Hematopoietic multipotent progenitor cell treated with erythropoietin and hydrocortisone succinate and interleukin-3 and kit ligand, for 6 days (in vitro differentiated cells): ENCODE measurements around the gene SLCO2B1.

Experiments
- DNase-seq: peaks from one replicate; pipeline ENCODE4 v3.0.0-alpha.2; 2015

The SLCO2B1 gene

DNA sequence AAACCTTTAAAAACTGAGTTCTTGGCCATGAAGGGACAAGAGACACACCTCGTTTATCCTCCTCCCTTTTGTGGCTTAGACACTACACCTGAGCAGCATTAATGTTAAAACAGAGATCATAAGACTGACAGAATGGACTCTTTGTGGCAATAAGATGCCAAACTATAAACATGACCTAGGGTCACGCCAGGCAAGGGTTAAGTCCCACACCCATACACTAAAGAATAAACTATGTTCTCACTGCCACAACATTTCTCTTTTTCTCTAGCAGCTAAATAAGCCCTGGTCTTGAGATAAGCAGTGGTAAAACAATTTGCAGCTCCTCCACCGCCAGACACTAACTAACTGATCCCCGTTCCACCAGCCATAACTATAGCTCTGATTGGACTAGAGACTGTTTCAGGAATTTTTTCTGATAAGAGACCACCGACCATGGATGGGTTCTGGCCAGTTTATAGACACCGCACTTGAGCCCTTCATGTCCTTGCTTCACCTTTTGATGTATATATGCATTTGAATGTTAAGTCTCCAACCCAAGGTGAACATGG lies 4.9 kb upstream of the SLCO2B1 start:
- no peak for DNase-seq

GRCh38 chr11:75146711-75147110 lies 4.2 kb upstream of the SLCO2B1 start:
- DNase-seq = no peak

- DNase-seq = no peak
These were observed 3.6 kb upstream of the SLCO2B1 start for GRCh38 chr11:75147191-75147874.

DNA sequence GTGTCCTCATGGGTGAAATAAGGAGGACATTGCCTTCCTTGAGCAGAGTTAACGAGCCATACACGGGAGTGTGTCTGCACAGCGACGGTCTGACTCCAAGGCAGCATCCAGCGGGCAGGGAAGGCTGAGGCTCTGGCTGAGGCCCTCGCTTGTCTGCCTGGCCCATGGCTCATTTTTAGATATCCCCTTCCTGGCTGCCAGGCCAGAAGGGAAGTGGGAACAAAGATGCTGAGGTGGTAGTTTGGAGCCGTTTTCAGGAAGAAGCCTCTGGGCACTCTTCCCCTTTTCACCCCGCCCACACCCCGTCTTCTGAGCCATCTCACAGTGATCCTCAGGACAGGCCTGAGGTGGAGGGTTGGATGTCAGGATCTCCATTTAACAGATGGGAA lies 3.0 kb upstream of the SLCO2B1 start:
- DNase-seq = no peak

GRCh38 chr11:75148436-75148983 lies 2.4 kb upstream of the SLCO2B1 start:
- DNase-seq = no peak

- no peak for DNase-seq
These were observed 991 bp upstream of the SLCO2B1 start for GRCh38 chr11:75149766-75150465.

GRCh38 chr11:75151346-75152047 lies 590 bp downstream of the SLCO2B1 start:
- DNase-seq = no peak

DNA sequence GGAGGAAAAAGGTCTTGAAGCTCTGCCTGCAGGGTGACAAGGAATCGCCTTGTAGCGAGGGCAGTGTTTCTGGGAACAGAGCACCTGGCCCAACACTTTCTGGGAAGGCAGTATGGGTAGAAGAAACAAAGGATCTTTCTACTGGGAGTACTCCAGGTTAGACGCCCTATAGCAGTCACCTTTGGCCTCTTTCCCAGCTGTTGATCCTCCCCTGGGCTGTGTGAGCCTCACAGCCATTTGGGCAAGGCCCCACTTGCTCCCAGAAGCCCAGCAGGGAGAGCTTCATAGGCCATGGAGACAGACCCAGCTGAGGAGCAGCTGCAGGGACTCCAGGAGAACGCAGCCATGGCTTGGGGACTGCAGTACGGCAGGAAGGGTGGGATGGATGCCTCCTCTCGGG lies 1.2 kb downstream of the SLCO2B1 start:
- DNase-seq = no peak

DNA sequence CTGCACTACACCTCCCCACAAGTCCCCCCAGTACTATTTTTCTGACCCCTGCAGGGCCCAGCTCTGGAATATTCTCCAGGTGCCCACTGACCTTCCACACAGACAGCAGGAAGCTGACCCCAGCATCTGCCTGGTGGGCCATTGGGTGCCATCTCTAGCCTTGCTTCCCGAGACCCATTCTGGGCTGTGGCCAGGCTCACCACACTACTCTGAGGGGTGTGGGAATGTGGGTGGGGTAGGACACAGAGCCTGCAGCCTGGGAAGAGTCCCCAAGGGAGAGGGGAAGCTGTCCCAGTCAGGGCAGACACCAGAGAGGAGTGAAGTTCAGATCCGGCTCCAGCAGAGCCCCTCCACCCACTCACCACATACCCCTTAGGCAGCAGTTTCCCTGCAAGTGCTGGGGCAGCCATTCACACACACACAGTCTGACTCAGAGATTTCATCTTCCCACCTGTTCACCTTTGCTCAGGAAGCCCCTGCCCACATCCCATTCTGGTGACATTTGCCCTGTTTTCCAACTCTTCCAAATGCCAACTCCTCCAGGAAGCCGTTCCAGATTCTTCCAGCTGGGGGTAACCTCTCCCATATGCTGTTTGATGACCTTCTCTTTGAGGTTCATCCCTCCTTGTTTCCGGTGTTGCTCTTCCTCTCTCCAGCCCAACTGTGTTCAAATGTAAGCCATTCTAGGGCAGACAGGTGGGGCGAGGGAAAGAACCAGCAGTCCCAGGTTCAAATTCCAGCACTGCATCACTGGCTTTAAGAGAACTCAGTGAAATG lies 1.9 kb downstream of the SLCO2B1 start:
- DNase-seq = no peak

DNA sequence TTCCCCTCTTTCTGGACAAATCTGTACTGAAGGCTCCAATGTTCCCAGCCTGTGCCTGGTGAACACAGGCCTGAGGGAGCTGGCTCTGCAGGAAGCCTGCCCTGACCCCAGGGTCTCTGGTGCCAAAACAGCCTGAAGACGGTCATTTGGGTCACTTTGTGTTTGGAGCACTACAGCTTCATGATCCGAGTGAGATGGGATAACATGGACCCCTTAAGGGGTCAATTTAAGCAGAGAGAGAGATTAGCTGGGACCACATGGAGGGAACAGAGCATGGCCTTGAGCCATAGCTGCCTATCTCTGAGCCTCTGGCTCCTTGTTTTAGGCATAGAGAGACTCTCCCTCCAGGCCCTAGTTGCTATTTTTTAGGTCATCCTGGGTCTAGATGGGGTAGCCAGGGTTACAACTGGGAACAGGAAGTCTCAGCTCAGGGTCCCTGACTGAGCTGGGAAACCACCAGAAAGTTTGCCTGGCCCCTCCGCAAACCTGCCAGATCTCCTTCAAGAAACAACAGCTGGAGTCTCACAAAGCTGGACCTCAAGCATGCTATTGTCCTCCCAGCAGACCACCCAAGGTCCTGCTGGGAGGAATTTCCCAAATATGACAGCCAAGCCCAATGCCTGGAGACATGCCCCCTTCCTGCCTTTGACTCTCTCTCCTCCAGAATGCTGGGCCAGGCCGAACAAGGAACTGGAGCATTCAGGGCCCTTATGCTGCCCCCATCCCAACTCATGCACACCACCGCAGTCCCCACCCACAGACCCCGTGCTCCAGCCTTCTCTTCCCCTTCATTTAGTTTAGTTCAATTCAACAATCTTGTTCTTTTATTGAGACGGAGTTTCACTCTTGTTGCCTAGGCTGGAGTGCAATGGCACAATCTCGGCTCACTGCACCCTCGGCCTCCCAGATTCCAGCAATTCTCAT lies 4.0 kb downstream of the SLCO2B1 start:
- no peak for DNase-seq

GRCh38 chr11:75155570-75156422 lies 4.9 kb downstream of the SLCO2B1 start:
- DNase-seq = no peak

DNA sequence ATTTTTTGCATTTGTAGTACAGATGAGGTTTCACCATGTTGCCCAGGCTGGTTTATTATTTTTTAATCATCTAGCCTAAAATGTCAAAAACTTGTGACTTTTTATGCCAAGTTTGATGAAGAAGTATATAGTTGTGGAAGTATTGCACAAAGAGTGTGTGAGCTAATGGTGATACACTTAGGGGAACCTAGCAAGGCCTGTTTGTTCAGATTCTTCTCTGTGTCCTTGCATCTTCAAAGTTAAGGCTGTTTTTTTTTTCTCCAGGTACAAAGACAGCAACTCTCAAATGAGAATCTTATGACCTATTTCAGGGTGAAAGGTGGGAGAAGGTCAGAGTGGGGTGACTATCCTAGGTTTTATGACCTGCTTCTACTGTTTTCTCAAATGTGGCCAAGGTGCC lies 7.3 kb downstream of the SLCO2B1 start:
- DNase-seq = no peak

DNA sequence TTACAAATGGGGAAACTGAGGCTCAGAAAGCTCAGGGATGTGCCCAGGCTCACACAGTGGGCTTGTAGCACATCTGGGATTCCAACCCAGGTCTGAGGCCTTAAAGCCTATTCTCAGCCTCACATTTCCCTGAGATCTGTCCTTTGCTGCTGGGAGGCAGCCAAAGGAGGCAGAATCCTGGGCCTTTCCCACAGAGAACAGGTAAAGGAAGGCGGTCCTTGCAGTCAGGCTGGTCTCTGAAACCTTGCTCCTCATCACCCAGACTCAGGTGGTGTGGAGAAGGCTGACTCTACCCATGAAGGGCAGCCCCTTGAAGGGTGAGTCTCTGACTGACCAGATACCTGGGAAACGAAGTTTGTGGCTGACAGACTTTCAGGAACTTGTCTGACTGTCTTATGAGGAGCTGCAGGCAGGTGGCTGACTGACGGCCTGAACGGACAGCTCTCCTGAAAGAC lies 7.8 kb downstream of the SLCO2B1 start:
- DNase-seq = no peak

DNA sequence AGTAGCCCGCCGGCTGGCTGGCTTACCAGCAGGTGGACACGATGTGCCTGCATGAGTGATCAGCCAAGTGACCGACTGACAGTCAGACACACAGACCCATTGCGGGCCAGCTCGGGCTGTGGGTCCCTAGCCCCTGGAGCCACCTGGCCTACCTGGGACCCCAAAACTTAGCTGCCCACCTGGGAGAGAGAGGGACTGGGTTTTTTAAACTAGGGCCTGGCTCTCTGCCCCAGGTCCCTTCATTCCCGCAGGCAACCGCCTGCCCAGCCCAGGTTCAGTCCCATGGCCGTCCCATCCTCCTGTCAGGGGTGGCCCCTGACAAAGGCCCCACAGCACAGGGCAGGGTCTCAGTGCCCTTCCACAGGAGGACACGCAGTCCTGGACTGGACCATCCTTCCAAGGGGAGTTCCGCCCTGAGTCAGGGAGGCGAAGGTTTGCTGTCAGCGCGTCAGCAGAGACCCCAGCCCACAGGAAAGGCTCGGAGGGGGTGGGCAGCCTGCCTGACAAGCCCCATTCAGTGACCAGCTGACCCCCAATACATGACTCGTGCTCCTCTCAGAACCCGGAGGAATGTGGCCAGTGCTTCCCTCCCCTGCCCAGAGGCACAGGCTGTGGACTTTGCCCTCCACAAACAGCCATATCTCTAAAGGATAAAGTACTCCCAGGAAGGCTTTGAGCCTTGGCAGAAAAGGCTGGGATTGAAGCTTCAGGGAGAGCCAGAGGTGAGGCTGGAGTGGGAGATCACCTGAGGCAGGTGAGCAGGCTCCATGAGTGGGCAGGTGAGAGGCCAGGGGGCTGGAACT lies 8.4 kb downstream of the SLCO2B1 start:
- no peak for DNase-seq

- DNase-seq = no peak
These were observed 9.4 kb downstream of the SLCO2B1 start for GRCh38 chr11:75160220-75160757.

GRCh38 chr11:75160880-75161279 lies 10.0 kb downstream of the SLCO2B1 start:
- DNase-seq = no peak

DNA sequence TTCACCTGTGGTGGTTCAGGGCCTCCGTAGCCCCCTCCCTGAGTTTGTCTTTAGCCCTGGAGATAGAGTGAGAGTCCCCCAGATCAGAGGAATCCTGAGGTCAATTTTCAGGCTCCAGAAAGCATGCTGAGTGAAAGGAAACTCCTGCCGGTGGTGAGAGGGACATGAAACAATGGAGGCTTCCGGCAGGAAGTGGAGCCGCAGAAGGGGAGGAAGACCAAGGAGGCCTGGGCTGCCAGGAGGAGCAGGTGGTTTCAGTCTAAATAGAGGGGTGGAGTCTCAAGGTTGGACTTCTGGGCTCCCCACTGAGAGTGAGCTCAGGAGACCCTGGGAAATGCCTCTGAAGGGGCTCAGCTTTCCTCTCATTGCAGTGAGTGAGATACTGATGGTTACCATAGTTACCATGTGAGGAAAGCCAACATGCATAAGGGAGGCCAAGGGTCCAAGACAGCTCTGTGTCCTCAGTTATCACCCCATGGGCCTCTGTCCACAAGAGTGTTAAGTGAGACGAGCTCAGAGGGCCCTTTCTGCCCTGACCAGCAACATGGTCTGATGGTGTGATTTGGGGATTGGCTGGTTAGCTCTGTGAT lies 10.7 kb downstream of the SLCO2B1 start:
- DNase-seq = no peak

DNA sequence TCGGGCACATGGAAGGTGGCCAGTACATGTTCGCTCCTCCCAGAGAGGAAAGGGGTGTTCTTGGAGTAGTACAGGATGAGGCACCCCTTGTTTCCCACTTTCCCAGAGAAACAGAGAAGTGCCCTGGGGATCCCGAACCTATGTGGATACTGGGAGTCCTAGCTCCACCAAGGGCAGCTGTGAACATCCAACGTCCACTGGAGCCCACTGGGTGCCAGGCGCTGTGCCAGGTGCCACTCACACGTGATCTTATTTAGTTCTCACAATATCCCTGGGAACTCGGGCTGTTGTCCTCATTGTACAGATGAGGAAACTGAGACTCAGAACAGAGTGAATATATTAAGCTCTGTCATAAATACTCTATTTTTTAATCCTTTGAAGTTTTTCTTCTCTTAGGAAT lies 12.0 kb downstream of the SLCO2B1 start:
- no peak for DNase-seq
